PC-9 (cell line): ENCODE data around the gene BRI3. TPM values are rescaled to one million over a fixed set of nuclear protein-coding genes. Genes with fewer than 3 reads are reported as not detected.

Source experiments
- BruUV-seq: library from RNA; stranded (reverse); fragments of 400-500 nt; replicated peaks from 2 replicates; lab custom pipeline; 2021; lab: Mats Ljungman, UMichigan
- CTCF ChIA-PET: fragments of 300-600 bp; sonication (Branson Sonifier 250); formaldehyde crosslinking; loops from one replicate; lab custom pipeline; 2022; ENCODE audit warnings: antibody characterized with exemption; lab: Charles Lee
- POLR2A ChIA-PET: fragments of 300-600 bp; sonication (Branson Sonifier 250); formaldehyde crosslinking; loops from one replicate; lab custom pipeline; 2022; ENCODE audit warnings: antibody characterized with exemption; ENCODE audit not compliant: unreplicated experiment; lab: Charles Lee
- DNase-seq, 2 experiments: peaks; one replicate each; pipeline versions ENCODE4 v3.0.0 to v3.0.0-alpha.2; 2015 to 2022; ENCODE audit warnings: mixed read lengths in 1 of 2
- H2AFZ ChIP-seq: fragments of 200-600 bp; sonication (generic); 2 replicates; pipeline ENCODE4 v1.8.1; 2017; ENCODE audit warnings: antibody characterized with exemption
- H3F3A ChIP-seq: fragments of 200-600 bp; sonication (generic); 2 replicates; pipeline ENCODE4 v1.8.1; 2017; ENCODE audit warnings: antibody characterized with exemption, mild to moderate bottlenecking, low read depth; ENCODE audit not compliant: insufficient read depth
- H3K27ac ChIP-seq: fragments of 200-600 bp; sonication (generic); 2 replicates; pipeline ENCODE4 v1.6.1; 2016; ENCODE audit warnings: mixed run types
- H3K27me3 ChIP-seq: fragments of 200-600 bp; sonication (generic); 2 replicates; pipeline ENCODE4 v1.6.1; 2016; ENCODE audit warnings: low read depth, mixed run types; ENCODE audit not compliant: insufficient read depth
- H3K36me3 ChIP-seq: fragments of 200-600 bp; sonication (generic); 2 replicates; pipeline ENCODE4 v1.6.1; 2016; ENCODE audit warnings: low read depth, mixed run types
- H3K4me1 ChIP-seq: fragments of 200-600 bp; sonication (generic); replicated peaks from 2 replicates; pipeline ENCODE4 v1.6.1; 2016; ENCODE audit warnings: mixed run types; ENCODE audit not compliant: insufficient read depth
- H3K4me2 ChIP-seq: fragments of 200-600 bp; sonication (generic); 2 replicates; pipeline ENCODE4 v1.6.1; 2017; ENCODE audit warnings: mixed run types
- H3K4me3 ChIP-seq: fragments of 200-600 bp; sonication (generic); 2 replicates; pipeline ENCODE4 v1.6.1; 2016; ENCODE audit warnings: mixed run types
- H3K79me2 ChIP-seq: fragments of 200-600 bp; sonication (generic); 2 replicates; pipeline ENCODE4 v1.6.1; 2017; ENCODE audit warnings: low read depth, mixed run types
- H3K9me2 ChIP-seq: fragments of 200-600 bp; sonication (generic); 2 replicates; pipeline ENCODE4 v1.8.1; 2017; ENCODE audit warnings: mild to moderate bottlenecking; ENCODE audit not compliant: insufficient read depth
- H3K9me3 ChIP-seq: fragments of 200-600 bp; sonication (generic); 2 replicates; pipeline ENCODE4 v1.8.1; 2016; ENCODE audit warnings: low read depth; ENCODE audit not compliant: insufficient read depth
- H4K20me1 ChIP-seq: fragments of 200-600 bp; sonication (generic); 2 replicates; pipeline ENCODE4 v1.8.1; 2017; ENCODE audit not compliant: insufficient read depth
- EZH2 ChIP-seq: fragments of 200-600 bp; sonication (generic); IDR thresholded peaks from 2 replicates; pipeline ENCODE4 v1.8.0; 2017; ENCODE audit warnings: antibody characterized with exemption, low read depth
- intact Hi-C: fragments of 100-400 bp; cut with micrococcal nuclease; formaldehyde crosslinking; loops from one replicate; pipeline ENCODE4 v1.10.0; 2022; ENCODE audit not compliant: unreplicated experiment
- total RNA-seq: library from RNA; stranded (reverse); gene quantifications from 2 replicates; pipeline ENCODE4 v1.2.3, GENCODE V29; 2021
- TF ChIP-seq, protein P1 (sequence below): fragments of 200-600 bp; sonication (generic); conservative IDR thresholded peaks from 2 replicates; pipeline ENCODE4 v1.6.1; 2017; ENCODE audit warnings: mixed run types, antibody characterized with exemption, mild to moderate bottlenecking, moderate library complexity

Gene BRI3
- total RNA-seq, 1 experiment from 2014 or later, result 255 TPM

DNA sequence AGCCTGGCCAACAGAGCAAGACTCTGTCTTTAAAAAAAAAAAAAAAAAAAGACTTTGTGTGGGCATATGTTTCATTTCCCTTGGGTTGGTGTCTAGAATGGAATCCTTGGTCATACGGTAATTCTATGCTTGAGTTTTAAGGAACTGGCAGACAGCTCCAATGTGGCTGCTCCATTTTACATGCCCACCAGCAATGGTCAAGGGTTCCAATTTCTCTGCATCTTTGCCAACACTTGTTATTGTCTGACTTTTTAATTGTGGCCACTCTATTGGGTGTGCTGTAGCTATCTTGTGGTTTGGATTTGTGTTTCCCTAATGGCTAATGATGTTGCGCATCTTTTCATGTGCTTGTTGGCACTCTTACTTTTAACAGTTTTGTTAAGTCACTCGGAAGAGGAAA is 57.6 kb downstream of the BRI3 start:
- no peaks in the 10 kb centered on the region for H3K9me3 ChIP-seq
- intact Hi-C loops, result no loop called here
- H3K27ac ChIP-seq, result no peak overlapping the region
- TF ChIP-seq, protein P1, sequence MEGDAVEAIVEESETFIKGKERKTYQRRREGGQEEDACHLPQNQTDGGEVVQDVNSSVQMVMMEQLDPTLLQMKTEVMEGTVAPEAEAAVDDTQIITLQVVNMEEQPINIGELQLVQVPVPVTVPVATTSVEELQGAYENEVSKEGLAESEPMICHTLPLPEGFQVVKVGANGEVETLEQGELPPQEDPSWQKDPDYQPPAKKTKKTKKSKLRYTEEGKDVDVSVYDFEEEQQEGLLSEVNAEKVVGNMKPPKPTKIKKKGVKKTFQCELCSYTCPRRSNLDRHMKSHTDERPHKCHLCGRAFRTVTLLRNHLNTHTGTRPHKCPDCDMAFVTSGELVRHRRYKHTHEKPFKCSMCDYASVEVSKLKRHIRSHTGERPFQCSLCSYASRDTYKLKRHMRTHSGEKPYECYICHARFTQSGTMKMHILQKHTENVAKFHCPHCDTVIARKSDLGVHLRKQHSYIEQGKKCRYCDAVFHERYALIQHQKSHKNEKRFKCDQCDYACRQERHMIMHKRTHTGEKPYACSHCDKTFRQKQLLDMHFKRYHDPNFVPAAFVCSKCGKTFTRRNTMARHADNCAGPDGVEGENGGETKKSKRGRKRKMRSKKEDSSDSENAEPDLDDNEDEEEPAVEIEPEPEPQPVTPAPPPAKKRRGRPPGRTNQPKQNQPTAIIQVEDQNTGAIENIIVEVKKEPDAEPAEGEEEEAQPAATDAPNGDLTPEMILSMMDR, result no peak
- no peak for TF ChIP-seq EZH2
- H3F3A ChIP-seq, result peaks cover 36% of the 10 kb centered on the region; the same call in 1 of the 2 replicates
- no peaks in the 10 kb centered on the region for H3K4me1 ChIP-seq
- ChIA-PET CTCF (no interaction called here), POLR2A (no interaction called here)
- no TSS peak for BruUV-seq
- DNase-seq, result no peak
- H3K4me3 ChIP-seq, result no peak overlapping the region
- peaks cover 76% of the 10 kb centered on the region for H3K79me2 ChIP-seq
- H2AFZ ChIP-seq, result no peak overlapping the region
- H3K4me2 ChIP-seq, result no peak overlapping the region
- 0 out of 2 replicates have a peak, but pooled peaks cover 16% of the 10 kb centered on the region for H4K20me1 ChIP-seq
- no peaks in the 10 kb centered on the region for H3K27me3 ChIP-seq
- no peaks in the 10 kb centered on the region for H3K9me2 ChIP-seq
- peaks cover 11% of the 10 kb centered on the region for H3K36me3 ChIP-seq

- Histone ChIP-seq H3K4me1 (no peaks in the 10 kb centered on the region), H4K20me1 (0 out of 2 replicates have a peak, but pooled peaks cover 9% of the 10 kb centered on the region), H3K79me2 (peaks cover 82% of the 10 kb centered on the region), H3K9me2 (no peaks in the 10 kb centered on the region), H3K4me2 (no peak overlapping the region), H2AFZ (no peak overlapping the region), H3K4me3 (no peak overlapping the region), H3K9me3 (no peaks in the 10 kb centered on the region), H3K36me3 (peaks cover 15% of the 10 kb centered on the region), H3F3A (peaks cover 48% of the 10 kb centered on the region; the same call in 1 of the 2 replicates), H3K27me3 (no peaks in the 10 kb centered on the region), H3K27ac (0 out of 2 replicates have a peak overlapping the region, but pooled peaks have one; percentile 19)
- no peak for TF ChIP-seq EZH2
- TF ChIP-seq, protein P1, result no peak
- CTCF ChIA-PET, result interaction anchor here (0.7 kb wide), 1 partner anchor 593 kb away, joined by 6 read pairs; no protein-coding TSS in a partner anchor
- DNase-seq, result no peak
- intact Hi-C loops, result no loop called here
- POLR2A ChIA-PET, result interaction anchor here (0.7 kb wide), 1 partner anchor 28 kb away, joined by 3 read pairs; no protein-coding TSS in a partner anchor
- no TSS peak for BruUV-seq
These were observed 59.6 kb downstream of the BRI3 start for GRCh38 chr7:98341106-98341505.

Other genes starting within 250 kb of the BRI3 start
- 33.3 and 37.1 TPM in 2 replicates for gene LMTK2, start 174.8 kb upstream of the BRI3 start, total RNA-seq
- gene BHLHA15, start 70.2 kb upstream of the BRI3 start, total RNA-seq, result 0.53 and 0.79 TPM in 2 replicates
- 22.7 and 27.4 TPM in 2 replicates for gene TECPR1, start 29.5 kb upstream of the BRI3 start, total RNA-seq
- 89.4 and 102 TPM in 2 replicates for gene BAIAP2L1, start 119.4 kb downstream of the BRI3 start, total RNA-seq